NB4 (cell line): ENCODE results near the gene ADAMTS12.

ENCODE experiments used
- DNase-seq: peaks from one replicate; pipeline ENCODE4 v3.0.0; 2010; ENCODE audit warnings: low read depth
- H3K4me3 ChIP-seq: one replicate; pipeline ENCODE4 v1.5.1; 2011; ENCODE audit warnings: mild to moderate bottlenecking, low read depth, low read length, moderate library complexity
- MYC ChIP-seq: IDR thresholded peaks from 2 replicates; pipeline ENCODE4 v1.6.1; 2011; ENCODE audit warnings: low read depth, low read length
- POLR2A ChIP-seq: IDR thresholded peaks from 2 replicates; pipeline ENCODE4 v1.6.1; 2011; ENCODE audit warnings: mild to moderate bottlenecking; ENCODE audit not compliant: insufficient read length; ENCODE audit errors: extremely low read depth
- TF ChIP-seq, protein P1 (sequence below): IDR thresholded peaks from 2 replicates; pipeline ENCODE4 v1.6.1; 2011; ENCODE audit warnings: low read depth, low read length
- TF ChIP-seq, protein P2 (sequence below): IDR thresholded peaks from one replicate; pipeline ENCODE4 v1.5.1; 2012; ENCODE audit warnings: low read depth, low read length

The ADAMTS12 gene

DNA sequence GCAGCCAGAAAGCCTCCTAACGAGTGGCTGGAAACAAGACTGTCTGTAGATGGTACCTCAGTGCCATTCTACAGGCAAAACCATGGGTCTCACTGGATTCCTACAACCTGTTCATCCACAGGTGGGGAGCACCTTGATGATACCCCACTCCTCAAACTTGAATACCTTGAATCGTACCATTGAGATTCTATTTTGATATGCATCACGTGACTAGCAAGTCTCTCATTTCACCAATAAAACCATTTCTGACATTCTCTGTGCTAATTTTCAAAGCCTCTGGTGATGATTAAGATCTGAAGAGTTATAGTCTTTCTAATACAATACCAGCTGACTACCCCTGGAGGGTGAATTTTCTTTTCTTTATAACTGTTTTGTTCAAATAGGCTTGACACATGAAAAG lies 188.9 kb downstream of the ADAMTS12 start:
- H3K4me3 ChIP-seq = no peak overlapping the region
- no peak for DNase-seq
- TF ChIP-seq POLR2A = no peak
- no peak for TF ChIP-seq MYC
- TF ChIP-seq, protein P1, sequence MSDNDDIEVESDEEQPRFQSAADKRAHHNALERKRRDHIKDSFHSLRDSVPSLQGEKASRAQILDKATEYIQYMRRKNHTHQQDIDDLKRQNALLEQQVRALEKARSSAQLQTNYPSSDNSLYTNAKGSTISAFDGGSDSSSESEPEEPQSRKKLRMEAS = no peak
- TF ChIP-seq, protein P2, sequence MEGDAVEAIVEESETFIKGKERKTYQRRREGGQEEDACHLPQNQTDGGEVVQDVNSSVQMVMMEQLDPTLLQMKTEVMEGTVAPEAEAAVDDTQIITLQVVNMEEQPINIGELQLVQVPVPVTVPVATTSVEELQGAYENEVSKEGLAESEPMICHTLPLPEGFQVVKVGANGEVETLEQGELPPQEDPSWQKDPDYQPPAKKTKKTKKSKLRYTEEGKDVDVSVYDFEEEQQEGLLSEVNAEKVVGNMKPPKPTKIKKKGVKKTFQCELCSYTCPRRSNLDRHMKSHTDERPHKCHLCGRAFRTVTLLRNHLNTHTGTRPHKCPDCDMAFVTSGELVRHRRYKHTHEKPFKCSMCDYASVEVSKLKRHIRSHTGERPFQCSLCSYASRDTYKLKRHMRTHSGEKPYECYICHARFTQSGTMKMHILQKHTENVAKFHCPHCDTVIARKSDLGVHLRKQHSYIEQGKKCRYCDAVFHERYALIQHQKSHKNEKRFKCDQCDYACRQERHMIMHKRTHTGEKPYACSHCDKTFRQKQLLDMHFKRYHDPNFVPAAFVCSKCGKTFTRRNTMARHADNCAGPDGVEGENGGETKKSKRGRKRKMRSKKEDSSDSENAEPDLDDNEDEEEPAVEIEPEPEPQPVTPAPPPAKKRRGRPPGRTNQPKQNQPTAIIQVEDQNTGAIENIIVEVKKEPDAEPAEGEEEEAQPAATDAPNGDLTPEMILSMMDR = no peak

DNA sequence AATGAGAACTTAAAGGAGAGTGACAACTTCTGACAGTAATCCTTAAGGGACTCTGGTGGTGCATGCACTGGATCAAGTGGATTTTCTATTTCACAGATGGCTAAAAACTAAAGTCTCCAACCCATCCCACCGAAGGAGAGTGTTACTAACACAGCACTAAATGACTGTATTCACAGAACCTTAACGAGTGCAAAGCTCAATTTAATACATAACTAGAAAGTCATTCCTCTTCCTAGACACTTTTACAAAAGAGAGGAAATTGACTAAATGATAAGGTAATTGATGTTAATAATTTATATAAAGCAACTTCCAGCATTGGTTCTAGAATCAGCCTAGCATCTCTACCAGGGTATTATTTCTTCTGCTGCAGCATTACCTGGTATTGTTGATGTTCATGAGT lies 189.8 kb downstream of the ADAMTS12 start:
- H3K4me3 ChIP-seq = no peak overlapping the region
- TF ChIP-seq, protein P1 = no peak
- no peak for DNase-seq

DNA sequence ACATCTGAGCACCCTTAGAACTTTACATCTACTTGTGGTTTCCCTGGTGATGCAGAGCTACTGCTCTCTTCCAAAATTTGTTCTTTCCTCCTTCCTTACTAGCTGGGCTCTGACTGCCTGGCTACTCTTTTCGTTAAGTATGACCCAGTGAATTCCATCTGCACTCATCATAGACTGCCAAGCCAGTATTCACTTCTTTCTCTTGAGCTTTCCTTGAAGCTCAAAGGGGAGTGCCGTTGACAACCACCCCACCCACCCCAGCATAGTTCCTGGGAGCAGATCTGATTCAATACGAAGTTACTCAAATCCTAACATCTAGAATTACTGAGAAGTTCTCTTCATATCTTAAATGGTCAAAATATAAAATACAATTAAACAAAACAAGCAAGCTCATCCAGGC lies 190.5 kb downstream of the ADAMTS12 start:
- DNase-seq = no peak
- TF ChIP-seq MYC = no peak
- TF ChIP-seq POLR2A = no peak
- TF ChIP-seq, protein P1 = no peak
- TF ChIP-seq, protein P2 = no peak
- H3K4me3 ChIP-seq = no peak overlapping the region

GRCh38 chr5:33696411-33696810 lies 195.4 kb downstream of the ADAMTS12 start:
- no peak overlapping the region for H3K4me3 ChIP-seq
- no peak for DNase-seq
- TF ChIP-seq, protein P1 = no peak
- no peak for TF ChIP-seq POLR2A
- TF ChIP-seq, protein P2 = no peak

GRCh38 chr5:33692980-33693379 lies 198.8 kb downstream of the ADAMTS12 start:
- H3K4me3 ChIP-seq = no peak overlapping the region
- DNase-seq = no peak
- TF ChIP-seq, protein P2 = no peak
- TF ChIP-seq, protein P1 = no peak
- TF ChIP-seq POLR2A (no peak), MYC (no peak)

- TF ChIP-seq, protein P2 = no peak
- TF ChIP-seq MYC = no peak
- no peak for TF ChIP-seq POLR2A
- TF ChIP-seq, protein P1 = no peak
- H3K4me3 ChIP-seq = no peak overlapping the region
- no peak for DNase-seq
These were observed 199.9 kb downstream of the ADAMTS12 start for GRCh38 chr5:33691856-33692255.
